HG03097 (cell line): ENCODE results near the gene ZNF43.
A peak's percentile ranks its signal among the peaks of the same experiment; 100 is the strongest.
"Not testable (repeated sequence)": the region's sequence is repeated elsewhere in the genome, so short reads cannot be mapped to it uniquely, and the experiment has no call there.

Source experiments
- ATAC-seq: cut with Tn5 transposase; IDR thresholded peaks from one replicate; pipeline ENCODE4 v1.9.1; 2021; ENCODE audit not compliant: unreplicated experiment, low FRiP score

The ZNF43 gene

GRCh38 chr19:21812448-21812847 lies 23.5 kb downstream of the ZNF43 start:
- ATAC-seq, result no peak

- not testable (repeated sequence) for ATAC-seq
These were observed 27.5 kb downstream of the ZNF43 start for GRCh38 chr19:21808400-21809000.

GRCh38 chr19:21789466-21790085 lies 46.4 kb downstream of the ZNF43 start:
- ATAC-seq, result no peak

GRCh38 chr19:21786936-21787335 lies 49.0 kb downstream of the ZNF43 start:
- ATAC-seq, result no peak

- ATAC-seq, result not testable (repeated sequence)
These were observed 60.2 kb downstream of the ZNF43 start for GRCh38 chr19:21775792-21776191.

GRCh38 chr19:21767065-21767800 lies 68.7 kb downstream of the ZNF43 start, which contains the start of gene ZNF100:
ZNF100 (minus strand) TSS chr19:21767579; CDS start chr19:21767429, 150 bp downstream.
- ATAC-seq, result peak; percentile 85

- ATAC-seq, result not testable (repeated sequence)
These were observed 69.3 kb downstream of the ZNF43 start for GRCh38 chr19:21766705-21767064.

- ATAC-seq, result no peak
These were observed 70.8 kb downstream of the ZNF43 start for GRCh38 chr19:21765151-21765550.

- not testable (repeated sequence) for ATAC-seq
These were observed 74.4 kb downstream of the ZNF43 start for GRCh38 chr19:21761547-21761946.

GRCh38 chr19:21758296-21758695 lies 77.7 kb downstream of the ZNF43 start:
- ATAC-seq, result no peak

- not testable (repeated sequence) for ATAC-seq
These were observed 80.4 kb downstream of the ZNF43 start for GRCh38 chr19:21755555-21755954.
